Tibial nerve (tissue), 3 donors: ENCODE data around the gene LMF1.

Experiments
- CTCF ChIP-seq, 5 experiments: fragments of 200-600 bp in 3 of 5; fragments of 450-650 bp in 2 of 5; sonication (generic) in 3 of 5; IDR thresholded peaks; one replicate each; pipeline ENCODE4 v1.5.1; 2016 to 2019; ENCODE audit warnings: antibody characterized with exemption in 5 of 5, mild to moderate bottlenecking in 3 of 5, moderate library complexity in 2 of 5
- POLR2A ChIP-seq, 2 donors: fragments of 450-650 bp; IDR thresholded peaks; one replicate each; pipeline ENCODE4 v1.6.1; 2017; ENCODE audit warnings: antibody characterized with exemption in 2 of 2, mild to moderate bottlenecking in 2 of 2, moderate library complexity in 2 of 2

DNA sequence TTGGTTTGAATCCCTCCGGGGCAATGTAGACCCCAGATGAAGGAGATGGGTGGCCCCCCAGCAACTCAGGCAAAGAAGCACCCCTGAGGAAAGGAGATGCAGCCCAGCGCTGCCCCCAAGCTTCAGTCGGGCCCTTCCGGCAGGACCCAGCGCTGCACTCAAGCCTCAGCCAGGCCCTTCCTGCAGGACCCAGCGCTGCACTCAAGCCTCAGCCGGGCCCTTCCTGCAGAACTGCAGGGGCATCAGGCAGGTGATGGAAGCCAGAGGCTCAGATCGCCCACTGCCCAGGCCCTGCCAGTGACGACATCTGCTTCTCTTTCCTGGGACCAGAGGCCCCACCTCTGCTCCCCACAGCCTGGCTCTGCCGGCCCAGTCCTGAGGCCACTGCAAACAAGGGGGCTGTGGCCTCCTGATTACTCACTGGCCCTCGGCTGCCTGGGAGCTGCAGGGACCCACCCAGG lies 18.6 kb upstream of the LMF1 start:
- TF ChIP-seq POLR2A (IDR thresholded peaks at IDR 0.05): no peak
- TF ChIP-seq CTCF (IDR thresholded peaks at IDR 0.05): no peak
